ENCODE measurements around the gene UQCRC1.

UQCRC1 gene

DNA sequence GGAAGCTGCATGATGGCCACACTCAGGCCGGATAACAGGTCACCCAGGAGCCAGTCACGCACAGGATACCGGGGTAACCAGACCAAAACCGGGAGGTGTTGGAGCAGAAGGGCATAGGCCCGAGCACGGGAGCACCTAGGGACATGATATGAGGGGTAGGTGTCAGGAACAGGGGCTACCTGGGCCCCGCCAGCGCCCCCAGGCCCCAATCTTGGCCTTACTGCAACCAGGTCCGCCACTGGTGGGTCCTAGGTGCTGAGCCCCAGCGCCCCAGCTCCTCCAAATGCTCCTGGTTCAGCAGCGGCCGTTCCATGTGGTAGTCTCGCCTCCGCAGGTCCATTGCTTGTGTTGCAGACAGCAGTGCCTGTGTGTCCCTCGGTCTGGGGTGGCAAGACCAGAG is 23.8 kb upstream of the UQCRC1 start:
- DNase-seq = no peak

DNA sequence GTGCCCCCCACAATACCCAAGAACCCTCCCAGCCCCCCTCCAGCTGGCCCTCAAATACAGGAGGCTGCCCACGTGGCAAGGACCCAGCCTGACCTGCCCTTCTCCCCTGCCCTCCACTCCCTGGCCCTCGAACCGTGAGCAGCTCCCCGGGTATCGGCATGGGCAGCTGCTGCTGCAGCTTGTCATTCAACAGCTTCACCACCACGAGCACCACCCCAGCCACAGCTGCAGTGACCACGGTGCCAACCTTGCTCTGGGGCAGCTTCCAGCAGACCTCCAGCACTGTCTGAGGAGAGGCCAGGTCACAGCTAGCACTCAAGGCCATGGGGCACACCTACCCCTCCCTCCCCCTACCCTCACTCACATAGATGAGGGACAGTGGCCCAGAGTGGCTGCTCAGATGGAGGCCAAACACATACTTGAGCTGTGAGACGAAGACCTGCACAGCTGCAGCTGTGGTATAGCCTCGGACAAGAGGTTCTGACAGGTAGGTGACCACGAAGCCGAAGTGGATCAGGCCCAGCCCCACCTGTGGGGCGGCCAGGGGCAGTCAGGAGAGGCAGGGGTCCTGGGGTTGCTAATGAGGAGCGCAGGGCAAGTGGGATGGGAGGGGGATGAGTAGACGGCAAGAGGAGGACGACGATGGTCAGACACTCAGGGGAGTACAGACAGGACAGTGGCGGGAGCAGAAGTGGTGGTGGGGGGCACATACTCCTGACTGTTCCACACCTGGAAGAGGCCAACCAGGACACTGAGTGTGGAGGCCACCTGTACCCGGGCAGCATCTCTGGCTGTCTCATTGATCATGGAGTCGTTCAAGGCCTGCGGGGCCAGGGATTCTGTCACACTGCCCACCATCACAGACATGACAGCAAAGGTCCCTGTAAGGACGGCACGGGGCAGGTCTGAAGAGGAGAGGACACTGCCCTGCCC is 22.3 kb upstream of the UQCRC1 start:
- no peak for DNase-seq

DNA sequence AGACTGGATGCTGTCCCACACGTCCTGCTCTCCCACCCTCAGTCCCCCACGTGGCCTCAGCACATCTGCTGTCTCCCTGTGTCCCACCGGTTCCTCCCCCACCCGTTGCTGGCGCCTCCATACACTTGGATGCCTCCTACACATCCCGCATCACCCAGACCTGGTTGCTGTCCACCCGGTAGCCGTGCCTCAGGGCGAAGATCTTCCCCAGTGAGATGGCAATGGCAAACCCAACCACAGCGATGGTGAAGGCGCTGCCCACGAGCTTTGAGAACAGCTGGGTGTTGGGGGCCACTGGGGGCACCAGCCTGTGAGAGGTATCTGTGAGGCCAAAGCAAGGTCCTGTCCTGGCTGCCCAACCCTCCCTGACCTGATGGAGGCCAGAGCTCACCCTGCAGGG is 21.4 kb upstream of the UQCRC1 start:
- no peak for DNase-seq

DNA sequence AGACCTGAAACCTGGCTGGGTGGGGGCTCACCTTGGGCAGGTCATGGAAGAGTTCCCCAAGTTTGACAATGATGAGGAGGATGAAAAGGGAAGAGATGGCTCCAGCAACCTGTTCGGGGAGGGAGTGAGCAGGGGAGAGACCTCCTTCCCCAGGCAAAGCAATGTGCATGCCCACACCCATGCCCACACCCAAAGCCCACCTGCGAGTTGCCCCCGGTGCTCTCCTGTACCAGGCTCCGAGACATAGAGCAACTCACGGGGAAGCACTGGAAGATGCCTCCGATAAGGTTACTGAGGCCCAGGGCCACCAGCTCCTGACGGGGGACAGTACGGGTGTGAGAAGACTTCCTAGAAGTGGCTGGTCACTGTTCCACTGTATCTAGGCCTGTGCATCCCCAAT is 21.0 kb upstream of the UQCRC1 start:
- DNase-seq = no peak

DNA sequence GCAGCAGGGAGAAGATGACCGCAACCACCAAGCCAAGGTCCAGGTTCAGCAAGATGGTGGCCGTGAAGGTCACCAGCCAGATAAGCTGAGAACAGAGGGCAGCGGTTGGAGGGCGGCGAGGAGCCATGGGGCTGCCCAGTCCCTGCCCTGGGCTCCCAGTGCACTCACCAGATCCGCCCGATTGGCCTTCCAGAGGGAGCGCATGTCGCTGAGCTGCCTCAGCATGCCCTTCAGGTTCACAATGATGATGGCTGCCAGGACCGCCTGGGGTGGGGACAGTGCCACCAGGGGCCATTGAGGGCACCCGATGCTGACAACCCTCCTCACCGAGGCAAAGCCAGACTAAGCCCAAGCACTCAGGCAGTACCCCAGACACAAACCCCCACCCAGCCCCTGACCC is 20.4 kb upstream of the UQCRC1 start:
- no peak for DNase-seq

DNA sequence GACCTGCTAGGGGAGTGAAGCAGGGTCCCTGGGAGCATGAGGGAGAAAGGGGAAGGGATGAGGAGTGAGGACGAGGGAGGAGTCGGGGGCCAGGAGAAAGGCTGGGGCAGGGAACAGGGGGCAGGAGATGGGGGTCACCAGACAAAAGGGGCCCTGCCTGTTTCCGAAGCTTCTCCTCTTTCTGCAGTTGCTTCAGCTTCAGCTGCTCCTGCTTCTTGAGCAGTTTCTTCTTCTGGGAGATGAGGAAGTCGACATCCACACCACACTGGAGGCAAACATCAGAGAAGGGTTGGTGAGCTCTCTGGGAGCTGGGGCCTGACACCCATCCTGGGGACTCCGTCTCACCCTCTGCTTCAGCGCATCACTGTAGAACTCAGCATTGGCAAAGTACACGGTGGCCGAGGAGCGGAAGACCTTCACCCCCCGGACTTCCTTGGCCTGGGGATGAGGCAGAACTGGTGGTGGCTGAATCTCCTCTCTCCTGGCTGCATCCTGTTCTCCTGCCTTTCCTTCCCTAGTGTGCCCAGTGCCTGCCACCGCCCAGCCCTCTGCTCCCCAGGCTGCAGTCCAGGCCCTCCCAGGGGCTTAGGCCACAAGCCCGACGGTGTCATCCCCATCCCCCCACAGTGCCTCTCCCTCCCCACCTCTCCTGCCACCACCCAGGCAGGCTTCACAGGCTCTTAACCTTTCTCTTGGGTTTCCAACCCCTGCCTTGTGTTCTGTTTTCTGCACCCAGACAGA is 19.0 kb upstream of the UQCRC1 start:
- no peak for DNase-seq

DNA sequence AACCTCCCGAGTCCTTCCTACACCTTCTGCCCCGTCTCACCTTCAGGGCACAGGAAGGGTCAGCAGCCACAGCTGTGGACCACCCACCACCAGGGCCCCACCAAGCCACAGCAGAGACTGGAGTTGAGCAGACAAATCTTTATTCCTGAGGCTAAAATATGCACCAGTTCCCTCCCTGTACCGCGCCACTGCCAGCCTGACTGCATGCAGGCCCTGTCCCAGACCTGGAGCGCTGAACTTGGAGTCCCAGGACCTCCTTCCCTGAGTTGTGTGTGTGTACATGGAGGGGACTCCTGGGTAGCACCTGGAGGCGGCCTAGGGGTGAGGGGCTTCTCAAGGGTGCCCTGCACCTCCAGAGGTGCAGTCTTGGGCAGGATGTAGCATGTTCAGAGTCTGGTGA is 16.2 kb upstream of the UQCRC1 start:
- DNase-seq = no peak

DNA sequence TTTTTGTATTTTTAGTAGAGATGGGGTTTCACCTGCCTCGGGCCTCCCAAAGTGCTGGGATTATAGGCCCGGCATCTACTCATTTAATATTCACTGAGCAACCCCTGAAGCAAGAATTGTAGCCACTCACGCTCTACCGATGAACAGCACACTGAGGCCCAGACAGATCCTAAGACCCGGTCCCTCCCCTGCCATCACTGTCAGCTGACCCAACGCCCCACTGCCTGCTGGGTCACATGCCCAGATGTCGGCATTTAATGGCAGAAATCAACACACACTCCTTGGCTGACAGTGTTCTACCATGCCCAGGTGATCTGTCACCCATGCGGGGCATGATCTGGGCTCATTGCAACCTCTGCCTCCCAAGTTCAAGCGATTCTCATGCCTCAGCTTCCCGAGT is 15.3 kb upstream of the UQCRC1 start:
- DNase-seq = no peak

DNA sequence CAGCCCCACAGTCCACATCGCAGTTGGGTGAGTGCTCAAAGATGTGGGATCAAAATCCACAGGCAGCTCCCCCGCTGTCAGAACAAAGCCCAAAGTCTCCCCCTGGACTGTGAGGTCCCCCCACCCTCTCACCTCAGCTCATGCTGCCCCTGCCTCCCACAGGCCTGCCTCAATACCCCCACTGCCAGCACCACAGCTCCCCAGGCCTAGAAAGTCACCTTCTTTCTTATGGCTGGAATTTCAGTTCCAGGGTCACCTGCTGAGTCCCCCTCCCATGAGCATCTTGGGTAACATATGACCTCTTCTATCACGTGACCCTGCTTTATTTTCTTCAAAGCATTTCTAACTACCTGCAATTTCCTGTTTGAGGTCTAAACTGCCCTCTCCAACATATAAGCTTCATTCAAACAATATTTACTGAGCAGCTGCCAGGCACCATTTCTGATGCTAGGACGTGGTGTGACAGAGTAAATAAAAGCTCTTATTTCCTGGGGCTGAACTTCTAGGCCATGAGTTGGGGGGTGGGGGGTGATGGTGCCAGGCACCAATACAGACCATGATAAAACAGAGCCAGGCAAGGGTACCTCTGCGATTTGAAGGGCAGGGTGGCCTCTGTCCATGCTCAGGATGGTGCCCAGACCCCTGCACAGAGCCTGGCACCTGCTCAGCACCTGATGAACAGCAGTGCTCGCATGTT is 14.6 kb upstream of the UQCRC1 start:
- DNase-seq = no peak

DNA sequence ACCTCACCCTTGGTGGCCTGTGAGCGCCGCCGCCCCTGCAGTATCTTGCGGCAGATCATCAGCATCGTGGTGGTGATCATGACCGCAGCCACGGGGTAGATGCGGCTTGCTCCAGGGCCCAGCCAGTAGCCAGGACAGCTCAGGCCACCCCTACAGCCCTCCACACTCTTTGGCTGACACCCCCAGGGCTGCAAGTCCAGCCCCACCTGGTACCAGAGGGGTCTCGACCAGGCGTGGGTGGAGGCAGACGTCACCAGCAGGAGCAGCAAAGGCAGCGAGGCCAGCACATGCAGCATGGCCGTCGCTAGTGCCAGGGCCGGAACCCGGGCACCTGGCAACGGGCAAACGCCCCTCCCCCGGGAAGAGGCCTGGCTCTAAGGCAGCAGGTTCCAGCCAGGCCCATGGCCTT is 12.0 kb upstream of the UQCRC1 start, which contains the start of gene TMEM89:
TSS of gene TMEM89 (minus strand) at position 309 of the 409 bp plus-strand sequence. CDS start at position 296, 13 bp downstream.
- DNase-seq = no peak

DNA sequence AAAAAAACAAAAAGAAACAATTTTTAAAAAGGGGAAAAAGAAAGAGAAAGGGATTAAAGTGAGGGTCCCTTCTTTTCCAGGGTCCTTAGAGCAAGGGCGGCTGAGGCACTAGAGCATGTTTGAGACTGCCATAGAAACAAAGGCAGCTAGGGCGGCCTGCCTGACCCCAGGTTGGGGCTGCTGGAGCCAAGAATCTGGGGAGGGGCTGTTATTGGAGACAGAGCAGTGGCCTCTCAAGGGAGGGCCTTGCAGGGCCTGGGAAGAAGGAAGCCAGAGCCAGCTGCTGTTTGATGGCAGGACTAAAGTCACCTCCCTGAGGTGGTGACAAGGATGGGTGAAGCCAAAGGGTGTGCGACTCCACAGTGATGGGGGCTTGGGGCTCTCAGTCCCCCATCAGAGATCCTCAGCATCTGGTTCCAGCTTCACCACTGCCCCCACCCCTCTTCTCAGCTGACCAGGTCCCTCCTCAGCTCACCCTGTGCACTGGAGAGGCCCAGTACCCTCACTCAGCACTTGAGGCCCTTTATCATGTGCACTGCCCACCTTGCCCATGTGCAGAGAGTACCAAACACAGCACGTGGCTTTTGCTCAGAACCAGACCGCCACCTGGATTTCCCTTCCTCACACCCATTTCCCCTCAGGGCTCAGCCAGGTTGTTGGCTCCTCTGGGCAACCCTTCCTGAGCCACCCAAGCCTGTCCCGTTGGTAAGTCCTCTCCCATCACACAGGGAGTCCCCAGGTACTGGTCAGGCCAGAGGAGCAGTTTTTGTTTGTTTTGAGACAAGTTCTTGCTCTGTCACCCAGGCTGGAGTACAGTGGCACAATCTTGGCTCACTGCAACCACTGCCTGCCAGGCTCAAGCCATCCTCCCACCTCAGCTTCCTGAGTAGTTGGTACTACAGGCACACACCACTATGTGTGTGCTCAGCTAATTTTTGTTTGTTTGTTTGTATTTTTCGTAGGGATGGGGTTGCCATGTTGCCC is 10.4 kb upstream of the UQCRC1 start:
- DNase-seq = no peak

DNA sequence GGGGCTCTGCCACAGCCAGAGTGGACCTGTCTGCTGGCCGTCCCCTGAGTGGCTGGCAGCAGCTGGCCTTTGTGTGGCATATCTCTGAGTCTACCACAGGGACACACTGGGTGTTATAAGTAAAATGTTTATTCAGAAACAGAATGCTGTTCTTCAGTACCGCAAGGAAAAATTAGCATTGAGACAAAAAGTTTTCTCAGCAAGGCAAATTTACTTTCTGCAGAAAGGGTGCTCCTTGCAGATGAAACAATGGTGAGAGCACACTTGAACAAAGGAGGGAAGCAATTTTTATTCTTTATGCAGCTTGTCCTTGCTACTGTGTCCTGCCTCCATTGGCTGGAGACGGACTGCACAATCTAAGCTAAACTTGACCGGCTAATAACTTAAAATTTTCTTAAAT is 8.1 kb upstream of the UQCRC1 start:
- DNase-seq = no peak

DNA sequence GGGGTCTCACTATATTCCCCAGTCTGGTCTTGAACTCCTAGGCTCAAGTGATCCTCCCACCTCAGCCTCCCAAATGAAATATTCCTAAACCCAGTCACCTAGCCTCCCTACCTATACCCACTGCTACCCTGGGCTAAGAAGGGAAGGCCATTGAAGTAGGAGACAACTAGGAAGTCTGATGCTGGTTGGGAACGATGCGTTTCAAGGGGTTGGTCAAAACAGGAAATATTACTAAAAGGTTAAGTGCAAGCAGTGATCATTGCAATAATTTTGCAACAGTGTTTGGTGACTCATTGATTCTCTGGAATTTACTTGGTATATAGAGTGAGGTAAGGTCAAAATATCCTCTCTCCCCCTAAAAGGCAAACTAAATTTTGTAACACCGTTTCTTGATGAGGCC is 4.6 kb upstream of the UQCRC1 start:
- no peak for DNase-seq

DNA sequence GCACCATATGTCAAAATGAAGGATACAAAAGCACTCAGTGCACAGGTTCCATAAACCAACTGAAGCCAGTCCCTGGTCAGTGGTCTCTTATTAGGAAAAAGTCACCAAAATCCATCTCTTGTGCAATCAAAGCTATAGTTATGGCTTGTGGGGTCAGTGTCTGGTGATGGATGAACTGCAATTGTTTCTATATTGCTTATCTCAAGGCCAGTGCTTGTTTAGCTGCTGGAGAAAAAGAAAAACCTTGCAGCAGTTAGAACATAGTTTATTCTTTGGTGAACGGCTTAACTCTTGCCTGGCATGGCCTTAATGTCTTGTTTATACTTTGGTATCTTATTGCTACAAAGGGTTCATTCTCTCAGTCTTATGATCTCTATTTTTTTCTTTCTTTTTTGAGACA is 2.9 kb upstream of the UQCRC1 start:
- no peak for DNase-seq

DNA sequence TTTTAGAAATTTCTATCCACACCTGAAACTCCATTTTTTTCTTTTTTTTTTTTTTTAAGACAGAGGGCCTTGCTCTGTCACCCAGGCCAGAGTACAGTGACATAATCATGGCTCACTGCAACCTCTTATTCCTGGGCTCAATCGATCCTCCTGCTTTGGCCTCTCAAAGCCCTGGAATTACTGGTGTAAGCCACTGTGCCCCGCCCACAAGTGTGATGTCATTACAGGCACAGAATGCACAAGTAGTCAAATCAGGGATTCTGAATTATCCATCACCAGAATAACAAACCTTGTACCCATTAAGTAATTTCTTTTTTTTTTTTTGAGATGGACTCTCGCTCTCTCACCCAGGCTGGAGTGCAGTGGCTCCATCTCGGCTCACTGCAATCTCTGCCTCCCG is 1.9 kb downstream of the UQCRC1 start:
- DNase-seq = peak; percentile 24

DNA sequence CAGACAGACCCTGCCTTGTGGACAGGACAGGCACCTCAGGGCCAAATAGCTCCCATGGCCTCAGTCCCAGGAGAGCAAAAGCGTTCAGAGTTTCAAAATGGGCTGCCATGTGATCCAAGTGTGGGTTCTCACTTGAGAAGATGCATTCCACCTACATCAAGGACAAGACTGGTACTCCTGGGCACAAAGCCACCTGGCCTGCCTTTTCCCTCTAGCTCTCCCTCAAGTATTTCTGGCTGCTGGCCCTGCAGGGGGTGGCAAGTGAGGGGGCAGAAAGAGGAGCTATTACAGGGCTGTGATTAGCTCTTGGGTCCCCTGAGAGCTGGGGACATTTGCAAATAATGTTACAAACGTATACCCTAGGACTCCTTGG is 7.8 kb downstream of the UQCRC1 start:
- no peak for DNase-seq

DNA sequence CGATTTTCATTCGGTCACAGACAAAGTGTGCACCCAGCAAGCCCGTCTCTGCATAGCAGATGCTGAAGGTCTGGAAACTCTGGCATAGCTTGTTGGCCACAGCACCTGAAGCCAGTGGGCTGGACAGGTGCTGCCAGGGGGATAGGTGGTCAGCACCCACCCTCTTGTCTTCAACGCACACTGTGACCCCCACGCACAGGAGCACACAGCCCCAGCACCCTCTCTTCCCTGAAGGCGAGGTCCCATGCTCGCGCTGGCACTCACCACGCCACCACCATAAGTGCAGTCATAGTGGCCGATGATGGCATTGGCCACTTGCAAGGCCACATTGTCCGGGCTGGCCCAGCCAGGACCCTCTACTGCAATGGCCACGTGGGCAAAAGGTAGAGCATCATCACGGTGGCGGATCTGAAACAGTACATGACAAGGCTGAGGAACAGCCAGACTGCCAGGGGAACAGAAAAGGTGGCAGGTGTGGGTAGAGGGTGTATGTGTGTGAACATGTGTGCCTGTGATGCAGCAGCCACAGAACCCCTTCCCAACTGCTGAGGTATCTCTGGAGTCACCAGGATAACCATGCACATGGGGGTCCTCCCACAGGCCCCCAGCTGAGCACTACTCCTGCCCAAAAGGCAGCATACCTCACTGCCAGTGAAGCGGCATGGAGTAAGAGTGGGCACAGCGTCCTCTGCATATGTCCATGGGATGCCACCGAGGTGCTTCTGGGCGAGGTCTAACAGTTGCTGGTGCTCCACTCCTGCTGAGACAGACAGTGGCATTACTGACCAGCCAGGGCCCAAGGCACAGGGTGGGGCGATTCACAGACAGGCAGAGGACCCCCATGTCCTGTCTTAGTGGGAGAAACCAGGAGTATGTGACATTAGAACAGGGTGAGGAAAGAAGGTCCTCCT is 8.5 kb downstream of the UQCRC1 start:
- no peak for DNase-seq

DNA sequence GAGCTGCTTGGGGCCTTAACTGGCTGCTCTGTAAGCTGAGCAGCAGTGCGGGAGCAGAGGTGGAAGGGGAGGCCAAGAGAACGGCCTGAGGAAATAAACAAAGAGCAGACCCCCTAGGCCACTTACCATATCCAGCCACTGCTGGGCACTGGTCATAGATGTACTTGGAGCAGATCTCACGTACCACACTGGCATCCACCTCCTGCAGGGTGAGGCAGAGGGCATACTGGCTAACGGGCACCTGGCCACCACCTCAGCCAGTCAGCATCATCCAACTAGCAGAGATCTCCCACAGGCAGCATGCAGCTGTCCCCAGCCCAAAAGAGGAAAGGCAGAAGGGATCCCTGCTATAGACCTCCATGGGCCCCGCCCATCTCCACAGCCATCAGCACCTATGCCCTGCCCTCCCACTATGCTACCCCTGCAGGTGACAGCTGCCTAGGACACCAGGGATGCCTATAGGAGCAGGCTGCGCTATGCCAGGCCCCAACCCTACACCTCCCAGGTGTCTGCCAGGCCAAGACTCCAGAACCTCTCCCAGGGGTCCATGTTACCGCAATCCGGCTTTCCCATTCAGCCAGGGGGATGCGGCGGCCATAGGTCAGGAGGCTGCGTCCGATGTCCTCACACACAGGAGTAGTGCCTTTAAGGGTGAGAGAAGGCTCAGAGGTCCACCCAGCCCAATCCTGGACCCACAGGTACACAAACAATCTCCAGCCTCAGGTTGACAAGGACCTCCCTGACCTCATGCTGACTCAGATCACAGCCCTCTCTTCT is 9.7 kb downstream of the UQCRC1 start:
- no peak for DNase-seq

DNA sequence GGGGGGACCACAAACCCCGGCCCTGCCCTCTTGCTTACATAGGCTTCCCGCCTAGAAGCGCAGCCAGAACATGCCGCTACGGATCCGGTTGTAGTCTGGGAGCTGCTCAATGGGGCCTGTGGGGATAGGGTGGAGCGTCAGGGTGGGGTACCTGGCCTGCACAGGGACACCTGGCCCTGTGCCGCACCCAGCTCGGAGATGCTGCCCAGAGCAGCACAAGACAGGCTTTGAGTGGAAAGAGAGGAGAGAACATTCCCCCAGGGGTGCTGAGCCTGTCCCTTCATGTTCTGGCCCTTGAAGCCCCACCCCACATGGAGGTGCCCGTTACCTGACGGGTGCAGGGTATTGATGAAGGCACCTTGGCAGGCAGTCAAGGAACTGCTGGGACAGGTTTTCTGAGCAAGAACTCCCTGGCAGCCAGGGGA is 10.4 kb downstream of the UQCRC1 start:
- no peak for DNase-seq

DNA sequence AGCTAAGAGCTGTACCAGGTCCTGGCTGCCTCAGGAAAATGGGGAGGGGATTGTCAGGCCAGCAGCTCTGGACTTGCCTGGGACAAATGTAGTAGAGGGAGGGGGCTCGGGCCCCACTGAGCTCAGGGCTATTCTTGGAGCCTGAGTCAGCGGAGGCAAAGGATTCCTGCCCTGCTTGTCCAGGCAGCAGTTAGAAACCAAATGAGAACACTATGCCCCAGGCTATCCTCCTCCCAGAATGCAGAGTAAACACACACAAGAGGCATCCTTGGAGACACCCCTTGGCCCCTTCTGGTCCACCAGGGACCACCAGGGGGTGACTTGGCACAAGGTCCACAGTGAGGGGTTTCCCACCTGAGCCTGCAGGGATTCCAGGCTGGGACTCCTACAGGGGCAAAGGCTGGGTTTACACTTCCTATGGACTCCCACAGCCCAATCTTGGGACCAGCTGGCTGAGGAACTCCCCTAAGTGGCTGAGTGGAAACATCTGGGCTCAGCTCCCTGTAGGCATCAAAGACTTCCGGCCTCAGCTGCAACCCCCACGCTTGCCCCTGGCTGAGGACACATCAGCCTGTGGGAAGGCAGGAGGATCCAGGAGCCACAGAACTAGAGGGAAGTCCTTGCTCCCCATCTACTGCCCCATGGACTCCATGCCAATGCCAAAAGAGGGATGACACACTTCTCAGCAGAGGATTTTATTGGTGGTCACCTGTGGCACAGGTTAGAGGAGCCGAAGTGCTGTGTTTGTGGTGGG is 10.9 kb downstream of the UQCRC1 start:
- DNase-seq = no peak
